ENCODE data around the gene CX3CL1. TPM values are rescaled to one million over a fixed set of nuclear protein-coding genes. Genes with fewer than 3 reads are reported as not detected.
"Not testable (repeated sequence)": the region's sequence is repeated elsewhere in the genome, so short reads cannot be mapped to it uniquely, and the experiment has no call there.

CX3CL1 gene
- total RNA-seq, 1 experiment from 2014 or later, result 1.7 TPM

DNA sequence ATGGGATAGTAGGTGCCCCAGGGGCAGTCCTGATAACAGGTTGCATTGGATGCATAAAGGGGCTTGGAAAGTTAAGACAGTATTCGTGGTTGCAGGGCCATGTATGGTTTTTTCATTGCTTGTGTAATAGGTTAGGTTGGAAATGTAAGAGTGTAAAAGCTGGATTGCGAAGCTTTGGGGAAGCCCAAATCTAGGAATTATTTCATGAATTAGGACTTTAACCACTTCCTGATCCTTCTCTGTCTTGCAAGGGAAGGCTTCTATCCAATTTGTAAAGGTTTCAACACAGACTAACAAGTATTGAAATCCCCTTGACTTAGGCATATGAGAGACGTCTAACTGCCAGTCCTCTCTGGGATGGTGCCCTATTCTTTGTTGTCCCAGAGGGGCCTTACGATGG is 24.5 kb downstream of the CX3CL1 start:
- Histone ChIP-seq H2BK5ac (ENCODE audit: insufficient read length, low read length) (no peak overlapping the region), H3K27me3 (ENCODE audit: insufficient read depth, low read length) (no peaks in the 10 kb centered on the region), H3K79me2 (ENCODE audit: insufficient read depth, low read length) (no peaks in the 10 kb centered on the region), H4K91ac (ENCODE audit: insufficient read length, low read depth, low read length) (no peak overlapping the region), H4K20me1 (ENCODE audit: control insufficient read depth, insufficient read depth, insufficient read length) (peaks cover 2% of the 10 kb centered on the region), H2BK12ac (ENCODE audit: insufficient read length, low read depth, low read length) (no peak overlapping the region), H3K4me2 (ENCODE audit: insufficient read depth, insufficient read length, low read length) (no peak overlapping the region), H3K56ac (ENCODE audit: insufficient read length, low read depth, low read length) (no peak overlapping the region), H4K8ac (replicated peaks; ENCODE audit: insufficient read length, low read depth, low read length) (no peak overlapping the region), H2BK120ac (ENCODE audit: low read depth, low read length, poor library complexity, severe bottlenecking) (no peak overlapping the region), H3K9me3 (ENCODE audit: control insufficient read depth, low read depth, low read length) (no peaks in the 10 kb centered on the region), H3K79me1 (ENCODE audit: insufficient read depth, low read depth, low read length, poor library complexity, severe bottlenecking) (no peaks in the 10 kb centered on the region), H2BK20ac (ENCODE audit: low read depth, low read length, poor library complexity, severe bottlenecking) (no peak overlapping the region), H3K4ac (ENCODE audit: low read depth, low read length) (no peak overlapping the region), H3T11ph (ENCODE audit: low read length) (no peak overlapping the region), H2AFZ (ENCODE audit: low read length) (no peak overlapping the region), H3K23me2 (ENCODE audit: insufficient read length, low read depth, low read length, poor library complexity, severe bottlenecking) (no peaks in the 10 kb centered on the region), H4K5ac (ENCODE audit: insufficient read length, low read depth, low read length) (no peak overlapping the region), H3K27ac (ENCODE audit: insufficient read length, low read depth, low read length) (no peak overlapping the region), H2BK15ac (ENCODE audit: low read depth, low read length) (no peak overlapping the region), H3K9ac (ENCODE audit: extremely low read depth, insufficient read length, low read length) (no peak overlapping the region), H2AK5ac (ENCODE audit: insufficient read length, low read length) (no peak overlapping the region), H3K4me1 (ENCODE audit: insufficient read depth, low read length) (no peaks in the 10 kb centered on the region), H3K14ac (ENCODE audit: insufficient read depth, low read length) (no peak overlapping the region), H3K23ac (ENCODE audit: insufficient read length, low read depth, low read length) (no peak overlapping the region), H3K18ac (ENCODE audit: insufficient read length, low read depth, low read length) (no peak overlapping the region)
- Mint-ChIP-seq H3K9me3 (no peaks in the 10 kb centered on the region), H3K36me3 (ENCODE audit: insufficient read depth in 1 of 3, low read depth in 3 of 3) (no peaks in the 10 kb centered on the region), H3K4me3 (no peak overlapping the region), H3K4me1 (no peaks in the 10 kb centered on the region), H3K27me3 (ENCODE audit: low read depth) (peaks cover 7% of the 10 kb centered on the region; the same call in 1 of the 2 replicates), H3K27ac (no peak overlapping the region)
- no peak for DNase-seq
- TF ChIP-seq, protein P1, sequence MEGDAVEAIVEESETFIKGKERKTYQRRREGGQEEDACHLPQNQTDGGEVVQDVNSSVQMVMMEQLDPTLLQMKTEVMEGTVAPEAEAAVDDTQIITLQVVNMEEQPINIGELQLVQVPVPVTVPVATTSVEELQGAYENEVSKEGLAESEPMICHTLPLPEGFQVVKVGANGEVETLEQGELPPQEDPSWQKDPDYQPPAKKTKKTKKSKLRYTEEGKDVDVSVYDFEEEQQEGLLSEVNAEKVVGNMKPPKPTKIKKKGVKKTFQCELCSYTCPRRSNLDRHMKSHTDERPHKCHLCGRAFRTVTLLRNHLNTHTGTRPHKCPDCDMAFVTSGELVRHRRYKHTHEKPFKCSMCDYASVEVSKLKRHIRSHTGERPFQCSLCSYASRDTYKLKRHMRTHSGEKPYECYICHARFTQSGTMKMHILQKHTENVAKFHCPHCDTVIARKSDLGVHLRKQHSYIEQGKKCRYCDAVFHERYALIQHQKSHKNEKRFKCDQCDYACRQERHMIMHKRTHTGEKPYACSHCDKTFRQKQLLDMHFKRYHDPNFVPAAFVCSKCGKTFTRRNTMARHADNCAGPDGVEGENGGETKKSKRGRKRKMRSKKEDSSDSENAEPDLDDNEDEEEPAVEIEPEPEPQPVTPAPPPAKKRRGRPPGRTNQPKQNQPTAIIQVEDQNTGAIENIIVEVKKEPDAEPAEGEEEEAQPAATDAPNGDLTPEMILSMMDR (conservative IDR thresholded peaks at IDR 0.05), result no peak
- WGBS (ENCODE audit: extremely low coverage, insufficient read length, low lambda C conversion rate), result no CpG with 5 or more reads among the region's 4 CpGs

DNA sequence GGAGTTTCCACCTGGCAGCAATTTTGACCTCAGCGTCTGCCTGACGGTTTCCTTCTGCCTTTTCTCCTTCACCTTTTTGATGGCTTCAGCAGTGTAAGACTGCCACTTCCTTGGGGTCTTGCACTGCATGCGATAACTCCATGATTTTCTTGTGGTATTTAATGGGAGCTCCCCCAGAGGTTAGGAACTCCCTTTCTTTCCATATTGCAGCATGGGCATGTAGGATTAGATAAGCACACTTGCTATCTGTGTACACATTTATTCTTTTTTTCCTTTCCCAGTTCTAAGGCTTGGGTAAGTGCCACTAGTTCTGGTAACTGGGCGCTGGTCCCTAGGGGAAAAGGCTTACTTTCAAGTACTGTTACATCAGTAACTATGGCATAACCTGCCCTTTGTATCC is 25.2 kb downstream of the CX3CL1 start:
- not testable (repeated sequence) for H3K9me3 ChIP-seq (ENCODE audit: control insufficient read depth, low read depth, low read length); H3K9me3 Mint-ChIP-seq; H3K79me2 ChIP-seq (ENCODE audit: insufficient read depth, low read length)

More for the DNA sequence above, 25.2 kb downstream of the CX3CL1 start:
- not testable (repeated sequence) for H3K27ac ChIP-seq (ENCODE audit: insufficient read length, low read depth, low read length); H3T11ph ChIP-seq (ENCODE audit: low read length); H3K4me3 Mint-ChIP-seq; H3K23ac ChIP-seq (ENCODE audit: insufficient read length, low read depth, low read length); H3K4me1 Mint-ChIP-seq; H3K36me3 Mint-ChIP-seq (ENCODE audit: insufficient read depth in 1 of 3, low read depth in 3 of 3); H3K9ac ChIP-seq (ENCODE audit: extremely low read depth, insufficient read length, low read length); H2BK15ac ChIP-seq (ENCODE audit: low read depth, low read length); H4K5ac ChIP-seq (ENCODE audit: insufficient read length, low read depth, low read length); H2BK20ac ChIP-seq (ENCODE audit: low read depth, low read length, poor library complexity, severe bottlenecking); H2AFZ ChIP-seq (ENCODE audit: low read length); H3K4ac ChIP-seq (ENCODE audit: low read depth, low read length); H3K79me1 ChIP-seq (ENCODE audit: insufficient read depth, low read depth, low read length, poor library complexity, severe bottlenecking); H2AK5ac ChIP-seq (ENCODE audit: insufficient read length, low read length); H3K14ac ChIP-seq (ENCODE audit: insufficient read depth, low read length); DNase-seq; H4K91ac ChIP-seq (ENCODE audit: insufficient read length, low read depth, low read length); H3K4me1 ChIP-seq (ENCODE audit: insufficient read depth, low read length); H2BK5ac ChIP-seq (ENCODE audit: insufficient read length, low read length); H2BK120ac ChIP-seq (ENCODE audit: low read depth, low read length, poor library complexity, severe bottlenecking); H3K4me2 ChIP-seq (ENCODE audit: insufficient read depth, insufficient read length, low read length); H3K27me3 ChIP-seq (ENCODE audit: insufficient read depth, low read length); H3K18ac ChIP-seq (ENCODE audit: insufficient read length, low read depth, low read length); H4K8ac ChIP-seq (replicated peaks; ENCODE audit: insufficient read length, low read depth, low read length); H3K23me2 ChIP-seq (ENCODE audit: insufficient read length, low read depth, low read length, poor library complexity, severe bottlenecking); H4K20me1 ChIP-seq (ENCODE audit: control insufficient read depth, insufficient read depth, insufficient read length); H3K27ac Mint-ChIP-seq; H2BK12ac ChIP-seq (ENCODE audit: insufficient read length, low read depth, low read length); H3K56ac ChIP-seq (ENCODE audit: insufficient read length, low read depth, low read length); H3K27me3 Mint-ChIP-seq (ENCODE audit: low read depth)
- no CpG with 5 or more reads among the region's 4 CpGs for WGBS (ENCODE audit: extremely low coverage, insufficient read length, low lambda C conversion rate)

Measured in H9 (cell line).